Measurements from ENCODE around the gene CRHR1.

The CRHR1 gene

DNA sequence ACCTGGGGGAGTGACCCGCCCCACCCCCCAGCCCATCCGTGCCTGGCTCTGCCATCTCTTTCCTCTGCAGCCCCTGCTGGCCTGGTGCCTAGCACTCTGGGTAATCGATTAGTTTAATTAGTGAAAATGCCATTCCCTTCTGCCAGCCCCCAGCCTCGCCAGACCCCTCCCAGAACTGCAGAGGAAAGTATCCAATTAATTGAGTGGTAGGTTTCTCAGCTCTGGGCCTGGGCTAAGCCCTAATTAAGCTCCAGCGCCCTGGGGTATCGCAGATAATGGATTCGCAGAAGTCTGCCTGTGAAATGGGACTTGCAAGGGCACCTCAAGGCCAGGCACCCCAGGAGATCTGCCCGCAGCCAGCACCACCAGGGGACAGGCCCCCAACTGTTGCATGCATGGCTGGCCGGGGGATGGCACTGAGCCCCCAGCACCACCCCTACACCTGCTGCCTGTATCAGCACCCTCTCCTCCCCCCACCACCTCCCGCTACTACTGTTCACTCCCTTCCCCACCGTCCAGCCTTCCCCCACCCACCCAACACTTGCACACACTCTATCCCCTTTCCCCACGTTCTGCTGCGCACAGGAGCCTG lies 40.9 kb downstream of the CRHR1 start:
- DNase-seq: no peak

DNA sequence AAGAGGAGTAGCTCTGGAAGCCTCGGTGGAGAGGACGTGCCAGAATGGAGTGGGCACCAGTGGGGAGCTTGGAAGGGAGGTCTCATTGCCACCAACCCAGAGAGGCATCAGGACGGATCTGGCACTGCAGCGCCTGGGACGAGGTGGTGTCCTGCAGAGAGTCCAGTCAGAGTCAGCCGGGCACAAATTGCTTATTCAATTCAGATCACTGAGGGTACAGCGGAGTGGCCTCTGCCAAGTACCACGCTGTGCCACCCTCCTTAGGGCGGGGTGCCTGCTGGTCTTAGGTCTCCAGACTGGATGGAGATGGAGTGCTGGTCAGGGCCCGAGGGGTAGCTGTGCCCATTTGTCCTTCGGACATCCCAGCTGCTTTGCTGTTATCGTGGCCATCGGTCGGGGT lies 41.7 kb downstream of the CRHR1 start:
- DNase-seq: no peak

DNA sequence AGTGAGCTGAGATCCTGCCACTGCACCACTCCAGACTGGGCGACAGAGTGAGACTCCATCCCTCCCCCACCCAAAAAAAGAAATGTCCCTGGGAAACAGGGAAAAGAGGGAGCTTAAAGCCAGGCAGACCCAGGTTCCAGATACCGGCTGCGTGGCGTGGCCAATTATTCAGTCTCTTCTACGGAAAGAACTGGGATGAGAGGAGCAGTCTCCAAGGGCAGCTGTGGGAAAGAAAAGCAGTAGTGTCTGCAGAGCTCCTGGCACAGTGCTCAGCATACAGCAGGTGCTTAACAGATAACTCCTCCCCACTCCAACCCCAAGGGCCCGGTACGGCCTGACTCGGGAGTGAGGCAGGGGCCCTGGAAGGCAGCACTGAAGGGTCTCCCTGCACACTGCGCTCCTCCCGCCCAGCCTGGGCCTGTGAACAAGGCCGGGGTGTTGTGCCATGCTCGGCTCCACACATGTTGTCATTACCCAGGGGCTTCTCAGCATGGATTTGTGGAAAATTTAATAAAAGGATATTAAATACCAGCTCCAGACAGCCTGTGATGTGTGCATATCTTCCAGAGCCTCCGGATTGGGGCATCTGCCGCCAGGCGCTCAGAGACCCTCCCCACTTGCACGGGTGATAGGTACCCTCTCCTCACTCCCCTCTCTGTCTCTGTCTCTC lies 42.9 kb downstream of the CRHR1 start:
- no peak for DNase-seq

DNA sequence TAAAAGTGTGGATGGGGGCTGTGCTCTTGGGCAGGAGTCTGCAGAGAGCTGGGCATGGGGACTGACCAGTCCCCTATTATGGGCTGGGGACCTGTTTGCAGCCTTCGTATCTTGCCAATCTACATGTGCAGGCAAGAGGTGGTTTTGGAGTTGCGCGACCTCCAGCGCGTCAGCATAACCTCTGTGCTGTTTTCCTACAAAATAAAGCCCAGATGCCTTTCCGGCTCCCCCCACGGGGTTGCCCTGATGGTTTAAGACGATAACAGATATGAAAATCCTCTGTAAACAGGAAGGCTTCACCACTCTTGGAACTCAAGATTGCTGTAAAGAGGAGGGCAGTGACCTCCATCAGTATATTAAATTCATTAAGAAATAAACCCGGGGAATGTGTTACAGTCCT lies 44.1 kb downstream of the CRHR1 start:
- DNase-seq: no peak

DNA sequence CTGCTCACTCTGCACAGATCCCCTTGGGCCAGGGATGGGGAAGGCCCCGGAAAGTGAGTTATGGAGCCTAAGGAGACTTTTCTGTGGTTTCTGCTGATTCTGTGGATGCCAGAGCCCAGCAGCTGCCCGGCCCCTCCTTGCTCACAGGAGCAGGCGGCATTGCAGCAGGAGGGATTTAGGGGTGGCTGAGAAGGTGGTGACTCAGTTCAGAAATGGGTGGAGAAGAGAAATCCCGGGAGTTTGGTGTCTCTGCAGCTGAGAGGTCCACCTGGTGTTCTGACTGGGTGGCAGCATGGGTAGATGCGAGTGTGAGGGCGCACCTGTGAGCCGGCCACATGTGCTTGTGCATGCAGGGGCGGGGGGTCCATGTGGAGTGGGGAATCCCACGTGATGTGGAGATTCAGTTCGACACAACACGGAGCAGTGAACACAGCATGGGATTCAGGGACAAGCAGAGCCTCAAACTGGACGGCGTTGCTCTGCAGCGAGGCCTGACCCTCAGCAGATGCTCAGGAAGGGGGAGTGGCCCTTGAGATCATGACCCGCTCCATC lies 44.5 kb downstream of the CRHR1 start:
- DNase-seq: no peak

DNA sequence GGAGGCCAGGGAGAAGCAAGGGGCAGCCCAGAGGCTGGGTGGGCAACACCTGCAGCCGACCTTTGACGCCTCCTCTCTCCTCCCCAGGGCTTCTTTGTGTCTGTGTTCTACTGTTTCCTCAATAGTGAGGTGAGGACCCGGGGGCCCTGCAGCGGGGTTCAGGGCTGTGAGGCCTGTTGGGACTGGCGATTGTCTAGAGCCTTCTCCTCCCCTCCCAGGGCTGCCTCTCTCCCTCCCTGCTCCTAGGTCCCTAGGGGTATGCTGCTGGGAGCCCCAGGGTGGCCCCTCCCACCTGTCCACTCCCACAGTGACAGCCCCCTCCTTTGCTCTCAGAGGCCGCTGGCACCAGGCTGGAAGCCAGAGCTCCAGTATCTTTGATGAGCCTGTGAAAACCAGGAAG lies 49.8 kb downstream of the CRHR1 start:
- no peak for DNase-seq

DNA sequence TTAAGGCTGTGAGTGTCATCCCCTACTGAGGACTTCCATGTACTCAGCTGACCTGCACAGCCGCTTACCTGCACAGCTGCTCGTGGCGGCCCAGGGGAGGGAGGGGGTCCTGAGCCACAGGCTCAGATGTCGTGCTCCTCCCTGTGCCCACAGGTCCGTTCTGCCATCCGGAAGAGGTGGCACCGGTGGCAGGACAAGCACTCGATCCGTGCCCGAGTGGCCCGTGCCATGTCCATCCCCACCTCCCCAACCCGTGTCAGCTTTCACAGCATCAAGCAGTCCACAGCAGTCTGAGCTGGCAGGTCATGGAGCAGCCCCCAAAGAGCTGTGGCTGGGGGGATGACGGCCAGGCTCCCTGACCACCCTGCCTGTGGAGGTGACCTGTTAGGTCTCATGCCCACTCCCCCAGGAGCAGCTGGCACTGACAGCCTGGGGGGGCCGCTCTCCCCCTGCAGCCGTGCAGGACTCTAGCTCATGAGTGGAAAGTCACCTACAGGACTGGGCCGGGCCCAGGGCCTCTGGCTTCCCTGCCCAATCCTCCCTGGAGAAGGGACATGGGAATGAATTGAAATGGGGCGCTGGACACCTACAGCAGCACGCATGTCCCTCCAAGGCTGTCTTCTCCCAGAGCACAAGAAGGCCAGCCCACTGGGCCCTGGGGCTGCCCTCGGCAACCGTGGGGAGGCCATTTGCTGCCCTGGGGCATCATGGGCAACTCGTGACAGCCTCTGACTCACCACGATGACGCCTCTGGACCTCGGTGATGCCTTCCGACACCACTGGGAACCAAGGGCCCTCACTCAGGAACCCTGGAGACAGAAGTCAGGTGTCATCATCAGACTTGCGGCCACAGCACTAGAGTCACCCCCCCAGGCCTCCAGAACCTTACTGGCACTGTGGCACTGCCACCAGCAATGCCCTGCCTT lies 50.6 kb downstream of the CRHR1 start:
- DNase-seq: no peak

DNA sequence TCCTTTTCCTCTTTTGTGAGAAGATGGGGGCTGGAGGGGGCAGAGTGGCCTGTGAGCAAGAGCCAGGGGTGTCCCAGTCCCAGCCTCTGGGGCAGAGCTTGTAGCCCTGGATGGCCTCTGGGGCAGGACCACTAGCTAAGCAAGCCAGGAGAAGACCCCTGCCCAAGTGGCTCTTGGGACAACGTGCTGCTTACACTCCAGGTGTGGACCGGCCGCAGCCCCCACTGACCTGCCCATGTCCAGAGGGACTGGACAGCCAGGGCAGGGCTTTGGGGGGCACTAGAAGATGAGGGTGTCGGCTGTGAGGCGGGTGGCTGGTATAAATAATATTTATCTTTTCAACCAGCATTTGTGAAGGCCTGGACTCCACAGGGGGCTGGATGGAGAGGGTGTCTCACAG lies 51.4 kb downstream of the CRHR1 start:
- no peak for DNase-seq

DNA sequence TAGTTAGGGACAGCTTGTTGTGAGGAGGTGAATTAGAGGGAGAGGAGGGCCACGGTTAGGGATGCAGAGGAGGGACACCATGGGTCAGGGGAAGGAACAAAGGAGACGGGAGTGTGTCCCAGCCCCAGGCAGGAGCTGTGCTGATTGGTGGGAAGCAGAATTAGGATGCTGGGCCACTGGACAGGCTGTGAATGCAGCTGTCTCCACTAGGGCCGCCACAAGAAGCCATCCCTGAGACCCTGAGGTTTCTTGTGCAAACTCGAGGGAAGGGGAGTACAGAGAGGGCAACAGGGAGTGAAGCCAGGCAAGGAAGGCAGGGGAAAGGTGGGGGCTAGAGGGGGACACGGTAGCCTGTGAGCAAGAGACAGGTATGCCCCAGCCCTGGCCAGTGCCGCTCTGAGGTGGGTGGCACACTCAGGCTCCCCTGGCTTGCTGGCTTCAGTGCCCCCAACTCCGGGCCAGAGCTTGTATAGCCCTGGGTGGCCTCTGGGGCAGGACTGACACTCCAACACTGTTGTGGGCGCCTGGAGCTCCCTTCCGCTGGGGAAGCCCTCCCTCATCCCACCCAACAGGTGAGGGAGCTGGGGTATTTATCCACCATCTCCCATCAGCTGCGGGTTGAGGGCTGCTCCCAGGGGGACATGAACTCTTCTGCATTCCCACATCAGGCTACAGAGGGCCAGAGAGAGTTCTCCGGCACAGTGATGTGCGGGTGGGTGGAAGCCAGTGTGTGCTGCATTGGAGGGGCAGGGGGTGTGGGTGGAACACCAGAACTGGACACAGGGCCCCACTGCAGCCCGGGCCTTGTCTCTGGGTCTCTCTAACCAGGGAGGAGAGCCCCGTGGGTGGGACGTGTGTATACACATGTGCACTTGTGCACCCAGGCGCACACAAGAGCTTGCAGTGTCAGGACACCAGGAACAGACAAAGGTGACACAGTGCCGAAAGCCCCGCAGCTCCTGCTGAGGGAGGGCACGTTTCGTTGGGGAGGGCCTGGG lies 52.2 kb downstream of the CRHR1 start:
- no peak for DNase-seq

DNA sequence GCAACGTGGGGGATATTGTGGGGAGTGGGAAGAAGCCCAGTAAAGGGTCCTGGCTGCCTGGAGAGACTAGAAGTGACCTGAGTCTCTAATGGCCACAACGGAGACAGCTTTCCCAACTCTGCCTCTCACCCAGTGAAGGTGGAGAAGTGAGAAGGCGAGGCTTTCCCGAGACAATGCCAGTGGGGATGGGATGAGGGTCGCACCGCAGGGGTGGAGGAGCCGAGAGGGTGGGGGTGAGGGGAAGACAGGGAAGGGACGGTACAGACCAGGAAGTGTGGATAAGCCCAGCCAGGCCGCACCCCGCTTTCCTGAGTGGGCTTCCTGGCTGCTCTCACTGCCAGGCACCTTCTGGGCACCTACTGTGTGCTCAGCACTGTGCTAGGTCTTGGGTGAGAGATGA lies 53.1 kb downstream of the CRHR1 start:
- DNase-seq: no peak

DNA sequence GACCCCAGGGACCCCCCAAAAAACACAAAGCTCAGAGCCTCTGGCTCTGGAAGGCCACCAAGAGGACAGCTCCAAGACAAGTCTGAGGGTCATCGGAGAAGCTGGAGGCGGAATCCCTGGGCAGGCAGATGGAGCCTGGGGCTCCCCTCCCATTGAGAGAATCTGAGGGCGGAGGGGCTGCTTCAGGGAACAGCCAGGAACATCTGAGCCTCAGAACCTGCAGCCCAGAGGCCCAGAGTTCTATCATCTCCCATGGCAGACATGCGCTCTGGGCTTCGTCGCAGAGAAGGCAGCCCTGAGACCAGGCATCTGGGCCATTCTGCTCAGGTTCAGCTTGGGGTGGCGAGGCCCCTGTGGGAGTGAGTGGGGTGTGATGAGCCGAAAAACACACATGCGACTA lies 53.5 kb downstream of the CRHR1 start:
- no peak for DNase-seq

DNA sequence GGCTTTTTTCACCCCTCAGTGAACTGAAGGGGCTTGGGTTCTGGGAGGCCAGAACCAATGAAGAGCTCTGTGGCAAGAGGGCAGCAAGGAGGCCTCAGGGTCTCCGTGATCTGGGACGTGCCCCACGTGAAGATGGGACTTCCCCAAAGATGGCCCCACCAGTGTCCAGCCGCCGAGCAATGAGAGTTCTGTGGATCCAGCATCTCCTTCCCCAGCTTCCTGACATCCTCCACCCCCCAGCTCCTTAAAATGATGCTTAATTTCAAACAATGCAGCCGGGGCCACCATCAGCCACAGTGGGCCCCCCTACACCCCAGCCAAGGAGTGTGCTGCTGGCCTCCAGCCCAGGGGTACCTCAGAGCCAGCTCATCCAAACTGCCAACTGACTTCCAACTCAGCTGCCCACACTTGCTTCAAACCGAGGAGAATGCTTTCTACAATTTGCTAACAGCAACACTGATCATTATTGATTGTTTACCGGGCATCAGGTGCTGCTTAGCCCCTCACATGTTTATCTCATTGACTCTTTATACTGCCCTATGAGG lies 54.7 kb downstream of the CRHR1 start:
- no peak for DNase-seq

DNA sequence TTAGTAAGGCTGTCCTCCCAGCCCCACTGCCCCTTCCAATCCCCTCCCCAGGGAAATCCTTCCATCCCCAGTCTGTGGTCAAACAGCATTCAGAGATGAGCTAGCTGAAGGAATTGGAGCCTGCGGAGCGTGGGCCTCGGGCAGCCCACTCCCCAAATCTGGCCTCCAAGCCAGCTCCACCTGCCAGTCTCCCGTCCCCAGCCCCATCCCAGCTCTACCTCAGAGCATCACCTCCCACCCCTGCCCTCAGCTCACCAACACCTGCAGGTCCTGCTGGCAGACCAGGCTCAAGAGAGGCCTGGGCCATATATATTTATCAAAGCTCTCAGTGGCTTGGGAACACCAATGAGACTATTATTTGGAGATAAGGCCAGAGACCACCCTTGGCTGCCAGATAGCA lies 55.3 kb downstream of the CRHR1 start:
- DNase-seq: no peak

DNA sequence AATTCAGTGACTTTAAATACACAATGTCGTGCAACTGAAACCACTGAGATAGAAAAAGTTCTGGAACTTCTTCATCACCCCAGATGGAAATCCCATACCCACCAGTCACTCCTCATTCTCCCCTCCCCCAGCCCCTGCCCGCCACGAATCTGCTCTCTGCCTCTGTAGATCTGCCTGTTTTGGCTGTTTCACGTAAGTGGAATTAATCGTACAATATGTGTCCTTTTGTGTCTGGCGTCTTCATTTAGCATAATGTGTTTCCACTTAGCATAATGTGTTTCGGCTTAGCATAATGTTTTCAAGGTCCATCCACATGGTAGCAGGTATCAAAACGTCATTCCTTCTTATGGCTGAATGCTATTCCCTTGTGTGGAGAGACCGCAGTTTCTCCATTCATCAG lies 57.1 kb downstream of the CRHR1 start:
- DNase-seq: no peak

DNA sequence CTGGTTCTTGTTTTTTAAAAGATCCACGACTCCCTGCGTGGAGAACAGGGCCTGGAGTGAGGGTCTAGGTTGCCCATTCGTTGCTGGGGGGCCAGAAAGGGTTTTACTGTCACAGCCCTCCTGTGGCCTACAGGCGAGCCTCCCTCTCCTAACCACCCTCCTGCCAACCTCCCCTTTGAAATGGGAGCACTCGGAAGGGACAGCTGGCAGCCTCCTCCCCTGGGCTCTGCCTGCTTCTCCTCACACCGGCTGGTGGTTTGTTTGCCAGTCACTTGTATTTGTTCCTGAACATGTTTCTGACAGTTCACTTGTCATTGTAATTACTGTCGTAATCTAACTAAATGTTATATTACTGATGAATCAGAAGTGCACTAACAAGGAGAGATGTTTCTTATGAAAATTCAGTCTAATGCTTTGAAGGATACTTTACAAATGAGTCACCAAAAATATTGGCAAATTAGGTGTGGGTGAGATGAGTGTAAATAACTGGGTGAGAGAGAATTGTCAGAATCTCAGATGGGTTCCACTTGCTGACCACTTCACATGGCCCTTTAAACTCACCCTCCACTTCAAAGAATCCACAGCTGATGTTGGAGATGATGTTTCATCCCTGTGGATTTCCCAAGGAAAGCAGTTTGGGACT lies 57.9 kb downstream of the CRHR1 start:
- peak; percentile 64 for DNase-seq

DNA sequence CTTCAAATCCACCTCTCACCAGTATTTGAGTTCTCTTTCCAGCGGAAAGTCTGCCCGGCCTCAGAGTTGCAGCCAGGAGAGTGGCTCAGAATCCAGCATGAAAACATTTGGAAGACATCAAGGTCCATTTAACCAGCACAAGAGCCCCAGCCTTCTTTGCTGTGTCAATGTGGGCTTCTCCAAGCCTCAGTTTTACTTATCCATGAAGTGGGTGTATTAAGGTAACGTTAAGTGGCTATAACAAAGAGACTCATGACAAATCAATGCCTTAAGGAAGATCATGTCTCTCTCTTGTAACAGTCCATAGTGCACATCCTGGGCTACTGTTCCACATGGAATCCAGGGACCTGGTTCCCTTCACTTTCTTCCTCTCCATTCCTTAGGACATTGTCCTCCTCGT lies 59.6 kb downstream of the CRHR1 start:
- DNase-seq: no peak

DNA sequence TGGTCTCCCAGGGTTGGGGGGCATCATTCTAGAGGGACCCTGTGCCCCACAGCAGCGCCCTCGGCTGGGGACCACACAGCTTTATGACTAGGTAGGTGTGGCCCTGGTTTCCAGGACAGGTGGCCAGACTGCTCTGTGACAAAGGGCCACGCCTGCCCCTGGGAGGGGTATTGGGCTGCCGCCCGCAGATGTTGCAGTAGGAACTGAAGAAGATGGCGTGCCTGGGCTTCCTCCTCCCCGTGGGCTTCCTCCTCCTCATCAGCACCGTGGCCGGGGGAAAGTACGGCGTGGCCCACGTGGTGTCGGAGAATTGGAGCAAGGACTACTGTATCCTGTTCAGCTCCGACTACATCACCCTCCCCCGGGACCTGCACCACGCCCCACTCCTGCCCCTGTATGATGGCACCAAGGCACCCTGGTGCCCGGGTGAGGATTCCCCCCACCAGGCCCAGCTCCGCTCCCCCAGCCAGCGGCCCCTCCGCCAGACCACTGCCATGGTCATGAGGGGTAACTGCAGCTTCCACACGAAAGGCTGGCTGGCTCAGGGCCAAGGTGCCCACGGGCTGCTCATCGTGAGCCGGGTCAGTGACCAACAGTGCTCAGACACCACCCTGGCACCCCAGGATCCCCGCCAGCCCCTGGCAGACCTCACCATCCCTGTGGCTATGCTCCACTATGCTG lies 60.7 kb downstream of the CRHR1 start, which contains the start of gene SPPL2C:
Gene SPPL2C (plus strand): TSS at position 187 of the 681 bp plus-strand sequence. CDS start 26 bp downstream, at position 213.
- DNase-seq: peak; percentile 41

DNA sequence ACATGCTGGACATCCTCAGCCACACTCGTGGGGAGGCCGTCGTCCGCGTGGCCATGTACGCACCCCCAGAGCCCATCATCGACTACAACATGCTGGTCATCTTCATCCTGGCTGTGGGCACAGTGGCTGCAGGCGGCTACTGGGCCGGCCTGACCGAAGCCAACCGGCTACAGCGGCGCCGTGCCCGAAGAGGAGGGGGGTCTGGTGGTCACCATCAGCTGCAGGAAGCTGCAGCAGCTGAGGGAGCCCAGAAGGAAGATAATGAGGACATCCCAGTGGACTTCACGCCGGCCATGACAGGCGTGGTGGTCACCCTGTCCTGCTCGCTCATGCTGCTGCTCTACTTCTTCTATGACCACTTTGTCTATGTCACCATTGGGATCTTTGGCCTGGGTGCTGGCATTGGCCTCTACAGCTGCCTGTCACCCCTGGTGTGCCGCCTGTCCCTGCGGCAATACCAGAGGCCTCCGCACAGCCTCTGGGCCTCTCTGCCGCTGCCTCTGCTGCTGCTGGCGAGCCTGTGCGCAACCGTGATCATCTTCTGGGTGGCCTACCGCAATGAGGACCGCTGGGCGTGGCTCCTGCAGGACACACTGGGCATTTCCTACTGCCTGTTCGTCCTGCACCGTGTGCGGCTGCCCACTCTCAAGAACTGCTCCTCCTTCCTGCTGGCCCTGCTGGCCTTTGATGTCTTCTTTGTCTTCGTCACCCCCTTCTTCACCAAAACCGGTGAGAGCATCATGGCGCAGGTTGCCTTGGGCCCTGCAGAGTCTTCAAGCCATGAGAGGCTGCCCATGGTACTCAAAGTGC lies 61.5 kb downstream of the CRHR1 start:
- no peak for DNase-seq

DNA sequence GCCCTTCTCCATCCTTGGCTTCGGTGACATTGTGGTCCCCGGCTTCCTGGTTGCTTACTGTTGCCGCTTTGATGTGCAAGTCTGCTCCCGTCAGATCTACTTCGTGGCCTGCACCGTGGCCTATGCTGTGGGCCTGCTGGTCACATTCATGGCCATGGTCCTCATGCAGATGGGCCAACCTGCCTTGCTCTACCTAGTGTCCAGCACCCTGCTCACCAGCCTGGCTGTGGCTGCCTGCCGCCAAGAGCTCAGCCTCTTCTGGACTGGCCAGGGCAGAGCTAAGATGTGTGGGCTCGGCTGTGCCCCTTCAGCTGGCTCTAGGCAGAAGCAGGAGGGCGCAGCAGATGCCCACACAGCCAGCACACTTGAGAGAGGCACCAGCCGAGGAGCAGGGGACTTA lies 62.1 kb downstream of the CRHR1 start:
- DNase-seq: no peak

DNA sequence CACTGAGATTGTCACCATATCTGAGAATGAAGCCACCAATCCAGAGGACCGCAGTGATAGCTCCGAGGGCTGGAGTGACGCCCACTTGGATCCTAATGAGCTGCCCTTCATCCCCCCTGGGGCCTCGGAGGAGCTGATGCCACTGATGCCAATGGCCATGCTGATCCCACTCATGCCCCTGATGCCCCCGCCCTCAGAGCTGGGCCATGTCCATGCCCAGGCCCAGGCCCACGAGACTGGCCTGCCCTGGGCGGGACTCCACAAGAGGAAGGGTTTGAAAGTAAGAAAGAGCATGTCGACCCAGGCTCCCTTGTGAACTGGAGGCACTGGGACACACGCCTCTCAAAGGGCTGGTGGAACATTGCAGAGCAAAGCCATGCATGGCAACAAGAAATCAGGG lies 62.5 kb downstream of the CRHR1 start:
- DNase-seq: no peak

Measured in DMS153 (cell line).